ENCODE data around the gene TGFB1. TPM values are rescaled to one million over a fixed set of nuclear protein-coding genes. Genes with fewer than 3 reads are reported as not detected.

TGFB1 gene
- total and polyA plus RNA-seq, 9 of the 15 experiments (the other 6 are each of a cell fraction or from before 2014, with no cell fraction given): 0.24 to 159 (median 17.2) TPM

DNA sequence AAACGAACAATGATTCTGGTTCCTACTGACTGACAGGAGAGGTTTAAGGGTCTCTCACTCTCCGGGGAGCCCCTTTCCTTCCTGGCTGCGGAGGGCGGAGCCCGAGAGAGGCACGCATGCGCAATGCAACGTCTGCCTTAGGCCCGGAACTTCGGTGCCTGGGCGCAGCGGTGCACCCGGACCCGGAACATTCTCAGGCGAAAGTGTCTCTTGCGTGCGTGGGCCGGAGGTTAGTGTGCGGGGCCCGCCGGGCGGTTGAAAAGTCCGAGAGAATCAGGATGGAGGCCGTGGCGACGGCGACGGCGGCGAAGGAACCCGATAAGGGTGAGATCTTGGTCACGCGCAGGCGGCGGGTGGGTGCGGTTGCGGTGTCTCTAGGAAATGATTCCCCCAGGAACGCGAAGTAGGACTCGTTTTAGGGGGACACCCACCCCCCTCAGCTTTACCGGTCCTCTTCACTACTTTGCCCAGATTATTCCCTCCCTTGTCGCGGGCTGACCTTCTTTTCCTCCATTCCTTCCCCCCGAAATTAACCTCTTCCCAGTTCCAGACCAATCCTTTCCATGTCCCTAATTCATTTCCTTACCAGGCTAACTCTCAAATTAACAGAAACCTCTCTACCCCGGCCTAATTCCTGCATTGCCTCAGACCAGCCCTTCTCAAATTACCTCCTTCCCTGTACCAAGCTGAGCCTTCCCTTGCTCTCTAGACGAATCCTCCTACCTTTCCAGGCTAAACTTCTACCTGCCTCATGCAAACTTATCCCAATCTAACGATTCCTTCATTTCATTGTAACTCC is 43.5 kb downstream of the TGFB1 start, which contains the start of gene CCDC97 (continued):
- TF ChIP-seq TEAD4 (IDR thresholded peaks at IDR 0.05; ENCODE audit: low read length) (no peak; the same call in 1 of the 2 replicates), TEAD4 (CRISPR knock-in tag; IDR thresholded peaks at IDR 0.05; ENCODE audit: borderline replicate concordance) (no peak), GTF2A2 (tag; IDR thresholded peaks at IDR 0.05) (peak; percentile 89), ZNF668 (CRISPR knock-in tag; IDR thresholded peaks at IDR 0.05) (no peak), CREBBP (IDR thresholded peaks at IDR 0.05; ENCODE audit: low read depth, low read length) (no peak), ERF (CRISPR knock-in tag; IDR thresholded peaks at IDR 0.05) (peak; percentile 88; the same call in 1 of the 2 replicates), SMARCA5 (IDR thresholded peaks at IDR 0.05) (no peak), SIX5 (IDR thresholded peaks at IDR 0.05; ENCODE audit: borderline replicate concordance in 1 of 2, insufficient read depth in 1 of 2, low read depth in 1 of 2, low read length in 2 of 2) (peak in 1 of 2 experiments; percentile 32; a peak in 1 of 4 replicates), ZNF507 (tag; conservative IDR thresholded peaks at IDR 0.05) (no peak), CBFA2T3 (IDR thresholded peaks at IDR 0.05) (peak; percentile 28; the same call in 1 of the 2 replicates), ZNF583 (CRISPR knock-in tag; IDR thresholded peaks at IDR 0.05) (no peak), TCF7L2 (IDR thresholded peaks at IDR 0.05; ENCODE audit: low read depth, low read length) (no peak), SRSF9 (IDR thresholded peaks at IDR 0.05; ENCODE audit: borderline replicate concordance, low read depth, low read length) (no peak), SETDB1 (IDR thresholded peaks at IDR 0.05; ENCODE audit: low read length) (no peak), ZNF282 (CRISPR knock-in tag; IDR thresholded peaks at IDR 0.05) (no peak)
- TF ChIP-seq, protein P1, sequence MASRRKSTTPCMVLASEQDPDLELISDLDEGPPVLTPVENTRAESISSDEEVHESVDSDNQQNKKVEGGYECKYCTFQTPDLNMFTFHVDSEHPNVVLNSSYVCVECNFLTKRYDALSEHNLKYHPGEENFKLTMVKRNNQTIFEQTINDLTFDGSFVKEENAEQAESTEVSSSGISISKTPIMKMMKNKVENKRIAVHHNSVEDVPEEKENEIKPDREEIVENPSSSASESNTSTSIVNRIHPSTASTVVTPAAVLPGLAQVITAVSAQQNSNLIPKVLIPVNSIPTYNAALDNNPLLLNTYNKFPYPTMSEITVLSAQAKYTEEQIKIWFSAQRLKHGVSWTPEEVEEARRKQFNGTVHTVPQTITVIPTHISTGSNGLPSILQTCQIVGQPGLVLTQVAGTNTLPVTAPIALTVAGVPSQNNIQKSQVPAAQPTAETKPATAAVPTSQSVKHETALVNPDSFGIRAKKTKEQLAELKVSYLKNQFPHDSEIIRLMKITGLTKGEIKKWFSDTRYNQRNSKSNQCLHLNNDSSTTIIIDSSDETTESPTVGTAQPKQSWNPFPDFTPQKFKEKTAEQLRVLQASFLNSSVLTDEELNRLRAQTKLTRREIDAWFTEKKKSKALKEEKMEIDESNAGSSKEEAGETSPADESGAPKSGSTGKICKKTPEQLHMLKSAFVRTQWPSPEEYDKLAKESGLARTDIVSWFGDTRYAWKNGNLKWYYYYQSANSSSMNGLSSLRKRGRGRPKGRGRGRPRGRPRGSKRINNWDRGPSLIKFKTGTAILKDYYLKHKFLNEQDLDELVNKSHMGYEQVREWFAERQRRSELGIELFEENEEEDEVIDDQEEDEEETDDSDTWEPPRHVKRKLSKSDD (conservative IDR thresholded peaks at IDR 0.05; ENCODE audit: low read length): no peak; the same call in 1 of the 2 replicates
- TF ChIP-seq, protein P2, sequence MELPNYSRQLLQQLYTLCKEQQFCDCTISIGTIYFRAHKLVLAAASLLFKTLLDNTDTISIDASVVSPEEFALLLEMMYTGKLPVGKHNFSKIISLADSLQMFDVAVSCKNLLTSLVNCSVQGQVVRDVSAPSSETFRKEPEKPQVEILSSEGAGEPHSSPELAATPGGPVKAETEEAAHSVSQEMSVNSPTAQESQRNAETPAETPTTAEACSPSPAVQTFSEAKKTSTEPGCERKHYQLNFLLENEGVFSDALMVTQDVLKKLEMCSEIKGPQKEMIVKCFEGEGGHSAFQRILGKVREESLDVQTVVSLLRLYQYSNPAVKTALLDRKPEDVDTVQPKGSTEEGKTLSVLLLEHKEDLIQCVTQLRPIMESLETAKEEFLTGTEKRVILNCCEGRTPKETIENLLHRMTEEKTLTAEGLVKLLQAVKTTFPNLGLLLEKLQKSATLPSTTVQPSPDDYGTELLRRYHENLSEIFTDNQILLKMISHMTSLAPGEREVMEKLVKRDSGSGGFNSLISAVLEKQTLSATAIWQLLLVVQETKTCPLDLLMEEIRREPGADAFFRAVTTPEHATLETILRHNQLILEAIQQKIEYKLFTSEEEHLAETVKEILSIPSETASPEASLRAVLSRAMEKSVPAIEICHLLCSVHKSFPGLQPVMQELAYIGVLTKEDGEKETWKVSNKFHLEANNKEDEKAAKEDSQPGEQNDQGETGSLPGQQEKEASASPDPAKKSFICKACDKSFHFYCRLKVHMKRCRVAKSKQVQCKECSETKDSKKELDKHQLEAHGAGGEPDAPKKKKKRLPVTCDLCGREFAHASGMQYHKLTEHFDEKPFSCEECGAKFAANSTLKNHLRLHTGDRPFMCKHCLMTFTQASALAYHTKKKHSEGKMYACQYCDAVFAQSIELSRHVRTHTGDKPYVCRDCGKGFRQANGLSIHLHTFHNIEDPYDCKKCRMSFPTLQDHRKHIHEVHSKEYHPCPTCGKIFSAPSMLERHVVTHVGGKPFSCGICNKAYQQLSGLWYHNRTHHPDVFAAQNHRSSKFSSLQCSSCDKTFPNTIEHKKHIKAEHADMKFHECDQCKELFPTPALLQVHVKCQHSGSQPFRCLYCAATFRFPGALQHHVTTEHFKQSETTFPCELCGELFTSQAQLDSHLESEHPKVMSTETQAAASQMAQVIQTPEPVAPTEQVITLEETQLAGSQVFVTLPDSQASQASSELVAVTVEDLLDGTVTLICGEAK (IDR thresholded peaks at IDR 0.05): peak; percentile 98
- TF ChIP-seq, protein P2 (CRISPR knock-in tag; IDR thresholded peaks at IDR 0.05): no peak
